HL-60 (cell line): Measurements from ENCODE around the gene BTBD9.

ENCODE experiments used
- GABPA ChIP-seq: IDR thresholded peaks from 2 replicates; pipeline ENCODE4 v1.6.1; 2012; ENCODE audit warnings: low read depth
- POLR2AphosphoS5 ChIP-seq: IDR thresholded peaks from 2 replicates; pipeline ENCODE4 v1.6.1; 2012; ENCODE audit warnings: low read depth
- SPI1 ChIP-seq: IDR thresholded peaks from 2 replicates; pipeline ENCODE4 v1.6.1; 2012; ENCODE audit warnings: low read depth, mild to moderate bottlenecking, borderline replicate concordance
- TF ChIP-seq, protein P1 (sequence below): IDR thresholded peaks from one replicate; pipeline ENCODE4 v1.5.1; 2011; ENCODE audit warnings: low read length, control low read depth, inconsistent platforms; ENCODE audit not compliant: insufficient read depth
- TF ChIP-seq, protein P2 (sequence below): IDR thresholded peaks from 2 replicates; pipeline ENCODE4 v1.6.1; 2012; ENCODE audit warnings: low read depth; ENCODE audit not compliant: insufficient replicate concordance

DNA sequence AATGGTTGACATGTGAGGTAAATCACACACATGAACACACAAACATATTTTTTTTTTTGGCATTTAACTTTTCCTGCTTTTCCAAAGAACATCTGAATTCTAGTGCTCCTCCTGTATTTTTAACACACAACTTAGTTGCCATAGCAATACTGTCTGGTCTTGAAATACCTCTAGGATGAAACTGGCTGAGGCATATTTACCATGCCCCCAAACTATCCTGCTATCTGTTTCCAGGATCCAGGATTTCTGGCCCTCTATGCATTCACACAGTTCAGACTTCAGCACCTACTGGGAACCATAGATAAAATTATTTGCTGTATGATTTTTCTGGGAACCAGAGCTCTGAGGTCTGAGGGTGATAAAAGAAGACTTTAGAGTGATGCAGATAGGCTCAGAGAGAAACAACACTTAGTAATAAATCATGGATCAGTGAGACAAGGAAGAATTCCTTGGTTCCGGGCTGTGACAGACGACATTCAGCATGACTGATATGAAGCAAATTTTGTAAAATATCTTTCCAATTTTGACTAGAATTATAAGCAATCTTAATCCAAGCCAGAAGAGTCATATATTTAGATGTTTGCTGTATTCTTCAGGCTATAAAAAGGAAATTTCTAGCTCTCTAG, 359.7 kb downstream of the BTBD9 start:
- TF ChIP-seq, protein P1, sequence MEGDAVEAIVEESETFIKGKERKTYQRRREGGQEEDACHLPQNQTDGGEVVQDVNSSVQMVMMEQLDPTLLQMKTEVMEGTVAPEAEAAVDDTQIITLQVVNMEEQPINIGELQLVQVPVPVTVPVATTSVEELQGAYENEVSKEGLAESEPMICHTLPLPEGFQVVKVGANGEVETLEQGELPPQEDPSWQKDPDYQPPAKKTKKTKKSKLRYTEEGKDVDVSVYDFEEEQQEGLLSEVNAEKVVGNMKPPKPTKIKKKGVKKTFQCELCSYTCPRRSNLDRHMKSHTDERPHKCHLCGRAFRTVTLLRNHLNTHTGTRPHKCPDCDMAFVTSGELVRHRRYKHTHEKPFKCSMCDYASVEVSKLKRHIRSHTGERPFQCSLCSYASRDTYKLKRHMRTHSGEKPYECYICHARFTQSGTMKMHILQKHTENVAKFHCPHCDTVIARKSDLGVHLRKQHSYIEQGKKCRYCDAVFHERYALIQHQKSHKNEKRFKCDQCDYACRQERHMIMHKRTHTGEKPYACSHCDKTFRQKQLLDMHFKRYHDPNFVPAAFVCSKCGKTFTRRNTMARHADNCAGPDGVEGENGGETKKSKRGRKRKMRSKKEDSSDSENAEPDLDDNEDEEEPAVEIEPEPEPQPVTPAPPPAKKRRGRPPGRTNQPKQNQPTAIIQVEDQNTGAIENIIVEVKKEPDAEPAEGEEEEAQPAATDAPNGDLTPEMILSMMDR = no peak
- no peak for TF ChIP-seq GABPA
- TF ChIP-seq, protein P2, sequence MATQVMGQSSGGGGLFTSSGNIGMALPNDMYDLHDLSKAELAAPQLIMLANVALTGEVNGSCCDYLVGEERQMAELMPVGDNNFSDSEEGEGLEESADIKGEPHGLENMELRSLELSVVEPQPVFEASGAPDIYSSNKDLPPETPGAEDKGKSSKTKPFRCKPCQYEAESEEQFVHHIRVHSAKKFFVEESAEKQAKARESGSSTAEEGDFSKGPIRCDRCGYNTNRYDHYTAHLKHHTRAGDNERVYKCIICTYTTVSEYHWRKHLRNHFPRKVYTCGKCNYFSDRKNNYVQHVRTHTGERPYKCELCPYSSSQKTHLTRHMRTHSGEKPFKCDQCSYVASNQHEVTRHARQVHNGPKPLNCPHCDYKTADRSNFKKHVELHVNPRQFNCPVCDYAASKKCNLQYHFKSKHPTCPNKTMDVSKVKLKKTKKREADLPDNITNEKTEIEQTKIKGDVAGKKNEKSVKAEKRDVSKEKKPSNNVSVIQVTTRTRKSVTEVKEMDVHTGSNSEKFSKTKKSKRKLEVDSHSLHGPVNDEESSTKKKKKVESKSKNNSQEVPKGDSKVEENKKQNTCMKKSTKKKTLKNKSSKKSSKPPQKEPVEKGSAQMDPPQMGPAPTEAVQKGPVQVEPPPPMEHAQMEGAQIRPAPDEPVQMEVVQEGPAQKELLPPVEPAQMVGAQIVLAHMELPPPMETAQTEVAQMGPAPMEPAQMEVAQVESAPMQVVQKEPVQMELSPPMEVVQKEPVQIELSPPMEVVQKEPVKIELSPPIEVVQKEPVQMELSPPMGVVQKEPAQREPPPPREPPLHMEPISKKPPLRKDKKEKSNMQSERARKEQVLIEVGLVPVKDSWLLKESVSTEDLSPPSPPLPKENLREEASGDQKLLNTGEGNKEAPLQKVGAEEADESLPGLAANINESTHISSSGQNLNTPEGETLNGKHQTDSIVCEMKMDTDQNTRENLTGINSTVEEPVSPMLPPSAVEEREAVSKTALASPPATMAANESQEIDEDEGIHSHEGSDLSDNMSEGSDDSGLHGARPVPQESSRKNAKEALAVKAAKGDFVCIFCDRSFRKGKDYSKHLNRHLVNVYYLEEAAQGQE = no peak
- TF ChIP-seq POLR2AphosphoS5 = no peak
- no peak for TF ChIP-seq SPI1
